SK-N-SH (cell line): ENCODE measurements around the gene PHPT1. TPM values are rescaled to one million over a fixed set of nuclear protein-coding genes. Genes with fewer than 3 reads are reported as not detected.

Source experiments
- CTCF ChIA-PET: fragments of 300-600, 350-600 bp; formaldehyde crosslinking; extraction: SDS; loops from one replicate; lab custom pipeline; 2021; lab: Yijun Ruan, JAX
- POLR2A ChIA-PET: fragments of 350-600 bp; sonication (Branson Sonifier 250); formaldehyde crosslinking; extraction: SDS; loops from one replicate; lab custom pipeline; 2020; ENCODE audit warnings: antibody characterized with exemption, inconsistent platforms; lab: Yijun Ruan, JAX
- DNase-seq: peaks from one replicate; pipeline ENCODE4 v3.0.0; 2012
- H2AFZ ChIP-seq: fragments of 200-600 bp; sonication (generic); 2 replicates; pipeline ENCODE4 v1.8.1; 2016; ENCODE audit warnings: antibody characterized with exemption, mild to moderate bottlenecking, low read depth
- H3F3A ChIP-seq: fragments of 200-600 bp; sonication (generic); replicated peaks from 2 replicates; pipeline ENCODE3; 2016; ENCODE audit warnings: antibody characterized with exemption, mild to moderate bottlenecking; ENCODE audit not compliant: insufficient read depth
- H3K27ac ChIP-seq, 2 experiments: fragments of 200-500 bp in 1 of 2; fragments of 200-600 bp in 1 of 2; sonication (Bioruptor generic) in 1 of 2; sonication (generic), shearing (Covaris generic) in 1 of 2; 2 replicates each; pipeline versions ENCODE4 v1.5.1 to v1.6.1; 2014 to 2016; ENCODE audit warnings: low read depth in 2 of 2, inconsistent platforms in 1 of 2, low read length in 1 of 2, mild to moderate bottlenecking in 1 of 2, mixed read lengths in 1 of 2
- H3K27me3 ChIP-seq: fragments of 200-600 bp; sonication (generic), shearing (Covaris generic); 2 replicates; pipeline ENCODE4 v1.6.1; 2016; ENCODE audit warnings: mixed run types; ENCODE audit not compliant: insufficient read depth
- H3K36me3 ChIP-seq, 2 experiments: fragments of 200-500 bp in 1 of 2; fragments of 200-600 bp in 1 of 2; sonication (Bioruptor generic) in 1 of 2; sonication (generic) in 1 of 2; replicated peaks in 1 of 2; 2 replicates each; pipeline versions ENCODE3 to v1.5.1; 2014 to 2016; ENCODE audit warnings: low read length in 1 of 2, mild to moderate bottlenecking in 1 of 2; ENCODE audit not compliant: insufficient read depth in 2 of 2, control insufficient read depth in 1 of 2
- H3K4me1 ChIP-seq, 2 experiments: fragments of 200-500 bp in 1 of 2; fragments of 200-600 bp in 1 of 2; sonication (Bioruptor generic) in 1 of 2; sonication (generic), shearing (Covaris generic) in 1 of 2; 2 replicates each; pipeline versions ENCODE4 v1.5.1 to v1.6.1; 2014 to 2016; ENCODE audit warnings: low read depth in 1 of 2, low read length in 1 of 2, mixed run types in 1 of 2; ENCODE audit not compliant: insufficient read depth in 2 of 2, control insufficient read depth in 1 of 2
- H3K4me2 ChIP-seq: fragments of 200-600 bp; sonication (generic), shearing (Covaris generic); 2 replicates; pipeline ENCODE4 v1.6.1; 2017; ENCODE audit warnings: mixed run types
- H3K4me3 ChIP-seq, 2 experiments: fragments of 200-500 bp in 1 of 2; fragments of 200-600 bp in 1 of 2; sonication (Bioruptor generic) in 1 of 2; sonication (generic), shearing (Covaris generic) in 1 of 2; 2 replicates each; pipeline versions ENCODE4 v1.5.1 to v1.8.1; 2014 to 2016; ENCODE audit warnings: low read depth in 2 of 2, inconsistent platforms in 1 of 2, low read length in 1 of 2, mild to moderate bottlenecking in 1 of 2, mixed read lengths in 1 of 2, moderate library complexity in 1 of 2
- H3K79me2 ChIP-seq: fragments of 200-600 bp; sonication (generic); 2 replicates; pipeline ENCODE4 v1.8.1; 2017; ENCODE audit warnings: mild to moderate bottlenecking; ENCODE audit not compliant: insufficient read depth
- H3K9ac ChIP-seq: fragments of 200-600 bp; sonication (generic); 2 replicates; pipeline ENCODE4 v1.6.1; 2017; ENCODE audit warnings: mixed run types
- H3K9me2 ChIP-seq: fragments of 200-600 bp; sonication (generic); 2 replicates; pipeline ENCODE4 v1.6.1; 2017; ENCODE audit warnings: mixed run types
- H3K9me3 ChIP-seq: fragments of 200-600 bp; sonication (generic); 2 replicates; pipeline ENCODE4 v1.6.1; 2017; ENCODE audit warnings: mixed run types, mild to moderate bottlenecking, moderate library complexity
- H4K20me1 ChIP-seq: fragments of 200-600 bp; sonication (generic); 2 replicates; pipeline ENCODE4 v1.6.1; 2017; ENCODE audit warnings: mild to moderate bottlenecking, mixed run types; ENCODE audit not compliant: insufficient read depth
- CHD2 ChIP-seq: fragments of 150-350 bp; IDR thresholded peaks from 2 replicates; pipeline ENCODE4 v1.6.1; 2018; ENCODE audit warnings: low read length; ENCODE audit not compliant: partially characterized antibody
- CTCF ChIP-seq: fragments of 200-600 bp; sonication (generic); IDR thresholded peaks from 2 replicates; pipeline ENCODE4 v1.6.1; 2017; ENCODE audit warnings: antibody characterized with exemption, mild to moderate bottlenecking, moderate library complexity
- ELF1 ChIP-seq: IDR thresholded peaks from 2 replicates; pipeline ENCODE4 v1.4.0; 2012
- EZH2phosphoT487 ChIP-seq: fragments of 200-600 bp; sonication (generic); IDR thresholded peaks from 2 replicates; pipeline ENCODE4 v1.6.1; 2017; ENCODE audit warnings: low read depth, mixed run types, mild to moderate bottlenecking, antibody characterized with exemption, moderate library complexity, borderline replicate concordance
- FOSL2 ChIP-seq: IDR thresholded peaks from 2 replicates; pipeline ENCODE4 v1.4.0; 2012; ENCODE audit warnings: low read depth, mild to moderate bottlenecking, moderate library complexity, borderline replicate concordance
- GABPA ChIP-seq: IDR thresholded peaks from 2 replicates; pipeline ENCODE4 v1.4.0; 2012; ENCODE audit warnings: low read depth, mild to moderate bottlenecking
- IRF3 ChIP-seq: fragments of 150-350 bp; IDR thresholded peaks from 2 replicates; pipeline ENCODE4 v1.6.1; 2016; ENCODE audit warnings: mild to moderate bottlenecking, low read depth, low read length
- JUND ChIP-seq: IDR thresholded peaks from 2 replicates; pipeline ENCODE4 v1.4.0; 2012
- RFX5 ChIP-seq: IDR thresholded peaks from 2 replicates; pipeline ENCODE4 v1.6.1; 2012; ENCODE audit warnings: mild to moderate bottlenecking, improper control_type of control experiment, low read length
- TAF1 ChIP-seq: IDR thresholded peaks from 2 replicates; pipeline ENCODE4 v1.6.1; 2012; ENCODE audit warnings: low read depth, mild to moderate bottlenecking, low read length, moderate library complexity, borderline replicate concordance
- USF1 ChIP-seq: IDR thresholded peaks from 2 replicates; pipeline ENCODE4 v1.4.0; 2012; ENCODE audit warnings: low read depth, borderline replicate concordance
- ZBTB33 ChIP-seq: IDR thresholded peaks from 2 replicates; pipeline ENCODE4 v1.4.0; 2012; ENCODE audit warnings: low read depth, borderline replicate concordance
- WGBS: methylation state at CpG from one replicate; pipeline ENCODE4 v1.1.6; 2017; ENCODE audit warnings: low lambda C conversion rate; 5-methylcytosine and 5-hydroxymethylcytosine counted together
- polyA plus RNA-seq, 3 experiments: library from polyadenylated mRNA; depleted of rRNA; stranded (reverse); fragments of >200 nt; gene quantifications; 2 replicates each; pipeline ENCODE4 v1.2.3, GENCODE V29; 2012

PHPT1 gene
- polyA plus RNA-seq, 1 of the 3 experiments (the other 2 are of a cell fraction): 517 TPM

DNA sequence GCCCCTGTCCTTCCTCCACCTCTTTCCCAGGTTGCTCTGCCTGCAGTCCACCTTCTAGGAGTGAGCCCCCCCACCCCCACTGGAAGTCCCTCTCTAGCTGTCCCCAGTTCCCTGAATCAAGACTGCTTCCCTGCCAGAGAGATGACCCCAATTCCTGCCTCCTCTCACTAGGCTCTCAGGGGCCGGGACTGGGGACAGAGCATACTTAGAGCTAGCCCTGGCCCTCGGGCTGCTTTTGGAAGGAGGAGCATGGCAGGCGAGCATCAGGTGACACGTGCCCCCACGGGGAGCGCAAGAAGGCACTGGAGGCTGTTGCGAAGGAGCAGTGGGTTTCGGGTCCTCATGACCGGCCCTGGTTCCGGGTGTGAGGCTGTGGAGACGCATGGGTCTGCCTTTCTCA is 46.8 kb downstream of the PHPT1 start (continued):
- TF ChIP-seq IRF3: no peak
- TF ChIP-seq ELF1: no peak
- TF ChIP-seq FOSL2: no peak
- TF ChIP-seq CHD2: no peak
- no peak for TF ChIP-seq USF1
- TF ChIP-seq TAF1: no peak

DNA sequence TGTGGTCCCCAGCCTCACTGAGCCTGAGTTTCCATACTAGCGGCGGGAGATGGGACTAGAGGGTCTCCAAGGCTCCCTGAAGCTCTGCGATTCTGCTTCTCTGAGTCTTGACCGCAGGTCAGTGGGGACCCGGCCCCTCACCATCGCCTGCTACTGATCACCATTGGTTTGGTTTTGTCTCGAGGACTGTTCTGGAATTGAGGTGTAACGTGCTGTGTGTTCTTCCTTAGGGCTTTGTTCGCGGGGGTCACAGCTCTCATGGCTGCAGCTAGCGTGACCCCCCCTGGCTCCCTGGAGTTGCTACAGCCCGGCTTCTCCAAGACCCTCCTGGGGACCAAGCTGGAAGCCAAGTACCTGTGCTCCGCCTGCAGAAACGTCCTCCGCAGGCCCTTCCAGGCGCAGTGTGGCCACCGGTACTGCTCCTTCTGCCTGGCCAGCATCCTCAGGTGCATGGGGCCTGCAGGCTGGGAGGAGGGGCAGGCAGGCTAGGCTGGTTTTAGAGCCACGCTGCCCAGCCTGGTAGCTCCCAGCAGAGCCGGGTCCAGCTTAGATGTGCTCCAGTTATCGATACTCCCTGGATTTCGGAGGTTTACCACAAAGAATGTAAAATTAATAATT is 49.4 kb downstream of the PHPT1 start:
- H3K4me3 ChIP-seq: no peak overlapping the region
- no peak overlapping the region for H3K4me2 ChIP-seq
- ChIA-PET CTCF (interaction anchor here (1.4 kb wide), 1 partner anchor 9 kb away, joined by 3 read pairs; no protein-coding TSS in a partner anchor), POLR2A (no interaction called here)
- no peaks in the 10 kb centered on the region for H3K9me2 ChIP-seq
- H3K79me2 ChIP-seq: peaks cover 44% of the 10 kb centered on the region; the same call in 1 of the 2 replicates
- peaks cover 29% of the 10 kb centered on the region for H3F3A ChIP-seq
- H3K9me3 ChIP-seq: no peaks in the 10 kb centered on the region
- DNase-seq: no peak
- no peak overlapping the region for H3K9ac ChIP-seq
- H3K36me3 ChIP-seq: peaks cover 13 to 18% of the 10 kb centered on the region in 2 experiments
- no peaks in the 10 kb centered on the region for H3K27me3 ChIP-seq
- WGBS: 95% methylated on average over 20 of the region's 21 CpGs
- no peak overlapping the region for H3K27ac ChIP-seq
- peaks cover 6 to 19% of the 10 kb centered on the region in 2 experiments; a peak in 3 of 4 replicates for H3K4me1 ChIP-seq
- H2AFZ ChIP-seq: no peak overlapping the region
- no peaks in the 10 kb centered on the region for H4K20me1 ChIP-seq
- TF ChIP-seq ELF1 (no peak), JUND (no peak), CTCF (no peak), EZH2phosphoT487 (no peak), GABPA (no peak), RFX5 (no peak), ZBTB33 (no peak)
- TF ChIP-seq, all 33 proteins: peak for 0
